Stimulated activated effector memory CD8-positive, alpha-beta T cell treated with anti-CD3 and anti-CD28 coated beads, Interleukin-12 subunit alpha, Interleukin-12 subunit beta, amount 100 ng/mL, for 72 hours (primary cell): Measurements from ENCODE around the gene MACROD2.
"Not testable (repeated sequence)": the region's sequence is repeated elsewhere in the genome, so short reads cannot be mapped to it uniquely, and the experiment has no call there.

ENCODE experiments used
- ATAC-seq: fragments of 150-1000 bp; cut with Tn5 transposase; 2 replicates; pipeline ENCODE4 v1.10.0; 2021
- DNase-seq, 2 donors: peaks; one replicate each; pipeline ENCODE4 v3.0.0; 2021 to 2022; ENCODE audit warnings: low spot score in 2 of 2
- H3K27ac Mint-ChIP-seq: one replicate; pipeline ENCODE4 v1.8.0; 2022; ENCODE audit warnings: mild to moderate bottlenecking, mixed read lengths
- H3K36me3 Mint-ChIP-seq: one replicate; pipeline ENCODE4 v1.8.0; 2022; ENCODE audit warnings: mild to moderate bottlenecking, mixed read lengths
- H3K4me1 Mint-ChIP-seq: one replicate; pipeline ENCODE4 v1.8.0; 2022; ENCODE audit warnings: mixed read lengths
- H3K4me3 Mint-ChIP-seq: one replicate; pipeline ENCODE4 v1.8.0; 2022; ENCODE audit warnings: mild to moderate bottlenecking, mixed read lengths
- H3K9me3 Mint-ChIP-seq: one replicate; pipeline ENCODE4 v1.8.0; 2022; ENCODE audit warnings: mixed read lengths

MACROD2 gene

DNA sequence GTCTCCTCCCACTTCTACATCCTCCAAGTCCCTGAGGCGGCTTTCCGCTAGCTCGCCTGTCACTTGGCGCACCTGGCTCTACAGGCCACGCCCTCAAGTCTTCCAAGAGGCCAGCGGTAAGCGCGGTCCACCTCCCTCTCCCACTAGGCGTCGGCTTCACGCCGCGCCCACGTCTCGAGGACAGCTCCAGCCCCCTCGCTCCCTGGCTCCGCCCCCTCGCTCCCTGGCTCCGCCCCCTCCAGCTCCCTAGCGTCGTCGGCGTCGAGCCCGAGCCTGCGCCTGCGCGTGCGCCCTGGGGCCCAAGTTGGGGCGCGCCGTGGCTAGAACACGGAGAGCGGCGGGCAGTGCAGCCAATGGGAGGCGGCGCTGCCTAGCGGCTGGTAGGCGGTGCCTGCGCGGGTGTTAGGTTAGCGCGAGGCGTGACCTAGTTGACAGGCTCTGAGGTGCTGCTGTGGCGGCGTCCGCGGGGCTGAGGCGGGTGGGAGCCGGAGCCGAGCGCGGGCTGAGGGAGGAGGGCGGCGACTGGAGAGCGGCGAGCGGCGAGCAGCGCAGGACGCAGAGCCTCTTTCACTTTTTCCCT, at the start of gene MACROD2:
Gene MACROD2 (plus strand): TSS at position 431 of the 580 bp plus-strand sequence.
- H3K27ac Mint-ChIP-seq: no peak within 1 kb of the TSS
- H3K36me3 Mint-ChIP-seq: no peaks in the 10 kb centered on the region
- DNase-seq: no peak
- peaks cover 5% of the 10 kb centered on the region for H3K9me3 Mint-ChIP-seq
- no peak within 1 kb of the TSS for H3K4me3 Mint-ChIP-seq
- H3K4me1 Mint-ChIP-seq: no peaks in the 10 kb centered on the region
- peak; percentile 49 for ATAC-seq

DNA sequence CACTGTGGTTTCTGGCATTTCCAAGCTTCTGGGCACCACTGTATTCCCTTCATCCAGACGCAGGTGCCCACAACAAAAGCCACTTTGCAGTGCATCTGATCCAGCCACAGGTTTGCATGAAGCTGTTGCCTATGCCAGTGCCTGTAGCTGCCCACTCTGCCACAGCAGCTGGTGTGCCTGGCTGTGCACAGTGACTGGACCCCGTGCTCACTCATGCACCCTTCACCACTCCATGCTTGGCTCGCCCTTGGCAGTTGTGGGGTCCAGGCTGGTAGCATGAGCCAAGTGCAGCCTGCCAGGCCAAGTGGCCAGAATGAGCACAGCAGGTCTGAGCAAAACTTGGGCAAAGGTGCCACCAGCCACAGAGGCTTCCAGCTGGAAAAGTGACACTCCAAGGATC, 47.6 kb upstream of the MACROD2 start:
- ATAC-seq: no peak

DNA sequence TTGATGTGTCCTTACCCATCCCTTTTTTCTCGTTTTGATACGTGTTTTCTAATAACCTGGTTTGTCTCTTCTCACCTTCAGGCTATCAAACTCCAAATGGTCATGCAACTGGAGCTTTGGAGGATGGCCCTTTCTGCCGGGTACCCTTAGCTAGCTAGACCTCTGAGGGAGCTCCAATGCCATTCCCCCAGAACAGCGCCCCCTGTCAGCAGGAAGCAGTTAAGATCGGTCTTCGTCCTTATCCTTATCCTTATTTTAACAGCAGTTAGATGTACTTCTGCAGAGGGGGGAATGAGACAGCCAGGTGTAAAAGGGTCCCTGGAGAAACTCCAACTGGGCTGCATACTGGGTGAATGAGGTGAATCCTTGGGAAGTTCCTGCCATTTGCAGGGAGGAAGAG, 42.1 kb upstream of the MACROD2 start:
- peaks cover 6% of the 10 kb centered on the region for H3K9me3 Mint-ChIP-seq
- no peak overlapping the region for H3K4me3 Mint-ChIP-seq
- no peaks in the 10 kb centered on the region for H3K4me1 Mint-ChIP-seq
- no peak for DNase-seq
- no peaks in the 10 kb centered on the region for H3K36me3 Mint-ChIP-seq
- no peak for ATAC-seq
- H3K27ac Mint-ChIP-seq: no peak overlapping the region

More for the DNA sequence above, 47.6 kb upstream of the MACROD2 start:
- no peak overlapping the region for H3K4me3 Mint-ChIP-seq
- no peak for DNase-seq
- H3K4me1 Mint-ChIP-seq: no peaks in the 10 kb centered on the region
- peaks cover 13% of the 10 kb centered on the region for H3K9me3 Mint-ChIP-seq
- H3K27ac Mint-ChIP-seq: no peak overlapping the region
- no peaks in the 10 kb centered on the region for H3K36me3 Mint-ChIP-seq

DNA sequence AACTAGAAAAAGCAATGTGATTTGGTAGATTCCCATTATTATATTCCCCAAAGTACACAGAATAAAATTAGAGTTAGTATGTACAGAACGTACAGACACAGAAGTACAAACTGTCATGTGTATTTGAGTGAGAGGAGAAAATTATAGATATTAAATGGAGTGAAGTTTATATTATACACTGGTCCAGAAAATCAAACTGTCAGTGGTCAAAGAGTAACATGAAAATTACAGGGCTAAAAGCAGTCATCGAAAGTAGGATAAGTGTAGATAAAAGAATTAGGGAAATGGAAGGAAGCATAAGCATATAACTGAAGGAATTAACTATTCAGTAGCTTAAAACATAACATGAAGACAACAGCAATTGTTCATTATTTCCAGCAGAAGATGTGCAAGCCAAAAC, 35.2 kb upstream of the MACROD2 start:
- Mint-ChIP-seq H3K36me3 (no peaks in the 10 kb centered on the region), H3K9me3 (peaks cover 8% of the 10 kb centered on the region), H3K4me1 (no peaks in the 10 kb centered on the region), H3K4me3 (no peak overlapping the region), H3K27ac (no peak overlapping the region)
- no peak for ATAC-seq
- DNase-seq: no peak

GRCh38 chr20:13960525-13960924, 34.8 kb upstream of the MACROD2 start:
- peaks cover 8% of the 10 kb centered on the region for H3K9me3 Mint-ChIP-seq
- H3K27ac Mint-ChIP-seq: no peak overlapping the region
- no peak for DNase-seq
- H3K4me1 Mint-ChIP-seq: no peaks in the 10 kb centered on the region
- ATAC-seq: no peak
- no peaks in the 10 kb centered on the region for H3K36me3 Mint-ChIP-seq
- H3K4me3 Mint-ChIP-seq: no peak overlapping the region

GRCh38 chr20:13984211-13984610, 11.1 kb upstream of the MACROD2 start:
- Mint-ChIP-seq H3K4me3 (no peak overlapping the region), H3K9me3 (peaks cover 13% of the 10 kb centered on the region), H3K4me1 (no peaks in the 10 kb centered on the region), H3K27ac (no peak overlapping the region), H3K36me3 (no peaks in the 10 kb centered on the region)
- DNase-seq: no peak
- no peak for ATAC-seq

DNA sequence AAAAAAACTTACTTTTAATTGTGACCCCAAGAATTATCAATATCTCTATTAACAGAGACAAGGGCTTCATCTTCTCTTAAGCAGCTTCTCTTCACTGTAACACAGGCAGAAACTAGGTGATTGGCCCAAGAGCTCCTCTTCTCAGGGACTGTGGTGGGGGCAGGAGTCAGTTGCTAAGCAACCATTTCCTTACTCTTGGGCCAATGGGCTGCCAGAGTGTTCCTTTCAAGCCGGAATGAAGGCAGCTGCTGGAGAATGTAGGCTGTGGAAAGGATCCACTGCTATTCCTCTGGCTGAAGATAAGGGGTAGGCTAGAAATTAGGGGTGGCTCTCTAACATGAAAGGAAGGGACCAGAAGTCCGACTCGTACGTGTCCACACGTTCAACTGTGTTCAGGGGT, 4.9 kb upstream of the MACROD2 start, which contains the start of gene SEL1L2:
Gene SEL1L2 (minus strand): TSS at position 150 of the 400 bp plus-strand sequence. CDS start 80 bp downstream, at position 70.
- H3K27ac Mint-ChIP-seq: no peak within 1 kb of the TSS
- DNase-seq (no peak), ATAC-seq (no peak)
- H3K9me3 Mint-ChIP-seq: peaks cover 8% of the 10 kb centered on the region
- H3K4me3 Mint-ChIP-seq: no peak within 1 kb of the TSS
- H3K36me3 Mint-ChIP-seq: no peaks in the 10 kb centered on the region
- no peaks in the 10 kb centered on the region for H3K4me1 Mint-ChIP-seq

- no peak overlapping the region for H3K4me3 Mint-ChIP-seq
- H3K36me3 Mint-ChIP-seq: no peaks in the 10 kb centered on the region
- DNase-seq: no peak
- no peaks in the 10 kb centered on the region for H3K4me1 Mint-ChIP-seq
- H3K9me3 Mint-ChIP-seq: peaks cover 6% of the 10 kb centered on the region
- no peak overlapping the region for H3K27ac Mint-ChIP-seq
- ATAC-seq: no peak
These were observed 4.0 kb upstream of the MACROD2 start for GRCh38 chr20:13991311-13991710.

GRCh38 chr20:13991955-13992354, 3.4 kb upstream of the MACROD2 start:
- H3K9me3 Mint-ChIP-seq, H3K36me3 Mint-ChIP-seq, DNase-seq, H3K4me1 Mint-ChIP-seq, ATAC-seq, H3K27ac Mint-ChIP-seq, H3K4me3 Mint-ChIP-seq: not testable (repeated sequence)

GRCh38 chr20:13995841-13996240, 525 bp downstream of the MACROD2 start:
- H3K4me3 Mint-ChIP-seq: no peak overlapping the region
- DNase-seq (no peak), ATAC-seq (peak; percentile 39)
- H3K27ac Mint-ChIP-seq: no peak overlapping the region
- no peaks in the 10 kb centered on the region for H3K4me1 Mint-ChIP-seq
- peaks cover 3% of the 10 kb centered on the region for H3K9me3 Mint-ChIP-seq
- no peaks in the 10 kb centered on the region for H3K36me3 Mint-ChIP-seq

DNA sequence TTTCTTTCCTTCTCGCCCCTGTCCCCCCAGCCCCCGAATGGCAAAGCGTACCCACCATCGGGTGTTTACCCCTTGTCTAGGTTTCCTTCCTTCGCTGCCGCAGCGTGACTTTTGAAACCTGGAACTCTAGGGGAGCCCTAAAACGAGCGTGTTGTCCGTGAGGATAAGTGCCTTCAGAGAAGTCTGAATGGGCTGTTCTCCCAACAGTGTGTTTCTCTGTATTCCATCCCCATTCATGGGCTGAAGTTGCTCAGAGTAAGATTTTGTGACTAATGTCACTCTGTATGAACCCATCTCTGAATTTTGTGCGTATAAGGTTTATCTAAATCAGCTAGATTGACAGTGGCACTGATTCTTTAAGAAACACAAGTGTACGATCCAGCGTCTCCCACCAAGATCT, 949 bp downstream of the MACROD2 start:
- no peaks in the 10 kb centered on the region for H3K36me3 Mint-ChIP-seq

GRCh38 chr20:14000917-14001316, 5.6 kb downstream of the MACROD2 start:
- Mint-ChIP-seq H3K4me1 (no peaks in the 10 kb centered on the region), H3K9me3 (peaks cover 2% of the 10 kb centered on the region), H3K36me3 (no peaks in the 10 kb centered on the region), H3K27ac (no peak overlapping the region), H3K4me3 (no peak overlapping the region)
- DNase-seq (no peak), ATAC-seq (no peak)

More for the DNA sequence above, 949 bp downstream of the MACROD2 start:
- no peak overlapping the region for H3K4me3 Mint-ChIP-seq
- no peak overlapping the region for H3K27ac Mint-ChIP-seq
- H3K9me3 Mint-ChIP-seq: peaks cover 3% of the 10 kb centered on the region
- ATAC-seq: no peak
- H3K4me1 Mint-ChIP-seq: no peaks in the 10 kb centered on the region
- DNase-seq: no peak

DNA sequence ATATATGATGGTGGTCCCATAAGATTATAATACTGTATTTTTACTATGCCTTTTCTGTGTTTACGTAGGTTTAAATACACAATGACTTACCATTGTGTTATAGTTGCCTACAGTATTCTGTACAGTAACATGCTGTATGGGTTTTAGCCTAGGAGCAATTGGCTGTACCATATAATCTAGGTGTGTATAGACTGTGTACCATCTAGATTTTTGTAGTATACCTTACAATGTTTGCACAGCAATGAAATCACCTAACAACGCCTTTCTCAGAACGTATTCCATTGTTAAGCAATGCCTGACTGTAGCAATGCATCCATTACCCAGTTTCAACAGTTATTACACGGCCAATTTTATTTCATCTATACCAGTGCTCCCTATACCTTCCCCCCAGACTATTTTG, 10.7 kb downstream of the MACROD2 start:
- H3K27ac Mint-ChIP-seq: no peak overlapping the region
- ATAC-seq (no peak), DNase-seq (no peak)
- H3K9me3 Mint-ChIP-seq: peaks cover 15% of the 10 kb centered on the region
- no peaks in the 10 kb centered on the region for H3K36me3 Mint-ChIP-seq
- no peak overlapping the region for H3K4me3 Mint-ChIP-seq
- H3K4me1 Mint-ChIP-seq: no peaks in the 10 kb centered on the region

DNA sequence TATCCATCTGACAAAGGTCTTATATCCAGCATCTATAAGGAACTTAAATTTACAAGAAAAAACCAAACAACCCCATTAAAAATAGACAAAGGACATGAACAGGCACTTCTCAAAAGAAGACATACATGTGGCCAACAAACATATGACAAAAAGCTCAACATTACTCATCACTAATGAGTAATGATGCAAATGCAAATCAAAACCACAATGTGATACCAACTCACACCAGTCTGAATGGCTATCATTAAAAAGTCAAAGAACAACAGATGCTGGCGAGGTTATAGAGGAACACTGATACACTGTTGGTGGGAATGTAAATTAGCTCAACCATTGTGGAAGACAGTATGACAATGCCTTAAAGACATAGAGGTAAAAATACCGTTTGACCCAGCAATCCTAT, 13.9 kb downstream of the MACROD2 start:
- Mint-ChIP-seq H3K4me1 (no peaks in the 10 kb centered on the region), H3K9me3 (peaks cover 13% of the 10 kb centered on the region), H3K36me3 (no peaks in the 10 kb centered on the region), H3K27ac (no peak overlapping the region), H3K4me3 (no peak overlapping the region)
- no peak for DNase-seq
- ATAC-seq: no peak

DNA sequence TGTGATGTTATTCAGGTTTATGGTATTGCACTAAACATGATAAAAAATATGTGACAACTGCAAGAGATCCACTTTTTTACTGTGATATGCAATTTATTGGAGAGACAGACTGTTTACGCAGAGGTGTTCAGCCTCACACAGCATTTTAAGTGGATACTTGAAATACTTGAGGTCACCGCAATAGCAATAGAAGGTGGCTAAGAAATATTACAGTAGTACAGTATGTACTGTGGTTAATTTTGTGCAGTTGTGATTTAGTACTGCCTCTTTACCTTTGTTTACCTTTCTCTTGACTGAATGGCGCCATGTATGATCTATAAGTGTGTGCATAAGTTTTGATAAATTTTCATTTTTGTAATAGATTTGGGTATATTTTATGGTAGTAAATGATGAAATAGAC, 17.4 kb downstream of the MACROD2 start:
- DNase-seq (no peak), ATAC-seq (no peak)
- Mint-ChIP-seq H3K9me3 (peaks cover 19% of the 10 kb centered on the region), H3K4me1 (no peaks in the 10 kb centered on the region), H3K27ac (no peak overlapping the region), H3K4me3 (no peak overlapping the region), H3K36me3 (no peaks in the 10 kb centered on the region)

DNA sequence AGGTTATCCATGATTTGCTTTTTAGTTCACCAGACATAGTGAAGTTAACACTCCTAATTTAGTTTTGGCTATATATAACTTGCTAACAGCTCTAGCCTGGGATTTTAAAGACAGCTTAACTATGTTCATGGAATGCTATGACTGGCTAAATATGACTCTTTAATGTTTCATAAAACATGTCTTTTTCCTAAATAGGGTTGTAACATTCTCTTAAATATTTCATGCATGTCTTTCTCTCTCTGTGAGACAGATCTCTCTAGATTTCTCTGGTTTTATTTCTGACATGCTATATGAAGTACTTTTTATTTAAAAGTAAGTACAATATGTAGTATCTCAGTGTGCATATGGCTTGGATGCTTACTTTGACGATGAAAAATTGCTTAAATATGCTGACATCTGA, 35.7 kb downstream of the MACROD2 start:
- no peaks in the 10 kb centered on the region for H3K36me3 Mint-ChIP-seq
- no peaks in the 10 kb centered on the region for H3K4me1 Mint-ChIP-seq
- no peak overlapping the region for H3K27ac Mint-ChIP-seq
- no peak overlapping the region for H3K4me3 Mint-ChIP-seq
- H3K9me3 Mint-ChIP-seq: peaks cover 8% of the 10 kb centered on the region
- no peak for DNase-seq
- no peak for ATAC-seq

GRCh38 chr20:14033310-14033709, 38.0 kb downstream of the MACROD2 start:
- Mint-ChIP-seq H3K9me3 (peaks cover 3% of the 10 kb centered on the region), H3K4me3 (no peak overlapping the region), H3K4me1 (no peaks in the 10 kb centered on the region), H3K36me3 (no peaks in the 10 kb centered on the region), H3K27ac (no peak overlapping the region)
- DNase-seq (no peak), ATAC-seq (no peak)
